Neural progenitor cell (in vitro differentiated cells): ENCODE results near the gene MYOM1. TPM values are rescaled to one million over a fixed set of nuclear protein-coding genes. Genes with fewer than 3 reads are reported as not detected.

Experiments
- DNase-seq: peaks from one replicate; pipeline ENCODE4 v3.0.0-alpha.2; 2016; ENCODE audit warnings: low spot score
- H2AFZ ChIP-seq: fragments of 200-600 bp; sonication (generic); replicated peaks from 2 replicates; pipeline ENCODE4 v1.6.1; 2016; ENCODE audit warnings: antibody characterized with exemption
- H3F3A ChIP-seq: fragments of 200-600 bp; sonication (generic); 2 replicates; pipeline ENCODE4 v1.6.1; 2016; ENCODE audit warnings: antibody characterized with exemption, low read depth
- H3K27ac ChIP-seq: fragments of 200-600 bp; sonication (generic); 2 replicates; pipeline ENCODE4 v1.5.1; 2016; ENCODE audit warnings: mild to moderate bottlenecking
- H3K27me3 ChIP-seq: fragments of 200-600 bp; sonication (generic); 2 replicates; pipeline ENCODE4 v1.6.1; 2016; ENCODE audit warnings: mild to moderate bottlenecking, moderate library complexity
- H3K36me3 ChIP-seq: fragments of 200-600 bp; sonication (generic); 2 replicates; pipeline ENCODE4 v1.5.1; 2016
- H3K4me1 ChIP-seq: fragments of 200-600 bp; sonication (generic); 2 replicates; pipeline ENCODE4 v1.6.1; 2016; ENCODE audit warnings: mixed run types
- H3K4me2 ChIP-seq: fragments of 200-600 bp; sonication (generic); 2 replicates; pipeline ENCODE4 v1.6.1; 2016
- H3K4me3 ChIP-seq: fragments of 200-600 bp; sonication (generic); 2 replicates; pipeline ENCODE4 v1.5.1; 2016
- H3K79me2 ChIP-seq: fragments of 200-600 bp; sonication (generic); 2 replicates; pipeline ENCODE4 v1.6.1; 2016; ENCODE audit warnings: low read depth
- H3K9ac ChIP-seq: fragments of 200-600 bp; sonication (generic); 2 replicates; pipeline ENCODE4 v1.6.1; 2016
- H3K9me3 ChIP-seq: fragments of 200-600 bp; sonication (generic); 2 replicates; pipeline ENCODE4 v1.5.1; 2016; ENCODE audit warnings: low read depth
- H4K20me1 ChIP-seq: fragments of 200-600 bp; sonication (generic); 2 replicates; pipeline ENCODE4 v1.6.1; 2016; ENCODE audit warnings: low read depth
- H3K27ac Mint-ChIP-seq: 3 replicates; pipeline ENCODE4 v1.8.0; 2021; ENCODE audit warnings: mixed read lengths
- H3K27me3 Mint-ChIP-seq: 2 replicates; pipeline ENCODE4 v1.8.0; 2022; ENCODE audit warnings: low read depth, mild to moderate bottlenecking, inconsistent platforms, moderate library complexity, mixed read lengths; ENCODE audit not compliant: insufficient read depth
- H3K36me3 Mint-ChIP-seq: 3 replicates; pipeline ENCODE4 v1.8.0; 2021; ENCODE audit warnings: mixed read lengths
- H3K4me1 Mint-ChIP-seq: 3 replicates; pipeline ENCODE4 v1.8.0; 2021; ENCODE audit warnings: mixed read lengths
- H3K4me3 Mint-ChIP-seq: 3 replicates; pipeline ENCODE4 v1.8.0; 2021; ENCODE audit warnings: mild to moderate bottlenecking, moderate library complexity, mixed read lengths
- H3K9me3 Mint-ChIP-seq: 3 replicates; pipeline ENCODE4 v1.8.0; 2020; ENCODE audit warnings: mixed read lengths
- EZH2 ChIP-seq: fragments of 200-600 bp; sonication (generic); IDR thresholded peaks from 2 replicates; pipeline ENCODE4 v1.6.1; 2017; ENCODE audit warnings: antibody characterized with exemption, mild to moderate bottlenecking, moderate library complexity
- EZH2phosphoT487 ChIP-seq: fragments of 200-600 bp; sonication (generic); IDR thresholded peaks from 2 replicates; pipeline ENCODE4 v1.6.1; 2017; ENCODE audit warnings: antibody characterized with exemption
- total RNA-seq: library from RNA; depleted of rRNA; stranded (reverse); fragments of >200 nt; gene quantifications from 2 replicates; pipeline ENCODE4 v1.2.3, GENCODE V29; 2015; ENCODE audit warnings: low replicate concordance
- TF ChIP-seq, protein P1 (sequence below): fragments of 200-600 bp; sonication (generic); IDR thresholded peaks from 2 replicates; pipeline ENCODE4 v1.5.1; 2017; ENCODE audit warnings: antibody characterized with exemption, mild to moderate bottlenecking

The MYOM1 gene
- total RNA-seq, 1 donor from 2014 or later = 0.45 TPM

- Histone ChIP-seq H3K9me3 (no peaks in the 10 kb centered on the region), H4K20me1 (no peaks in the 10 kb centered on the region), H3K36me3 (no peaks in the 10 kb centered on the region), H3F3A (no peaks in the 10 kb centered on the region), H3K27me3 (no peaks in the 10 kb centered on the region), H3K4me3 (no peak overlapping the region), H3K4me1 (no peaks in the 10 kb centered on the region), H2AFZ (no peak overlapping the region), H3K27ac (no peak overlapping the region), H3K4me2 (no peak overlapping the region), H3K9ac (no peak overlapping the region), H3K79me2 (no peaks in the 10 kb centered on the region)
- no peak overlapping the region for H3K27ac Mint-ChIP-seq
- H3K9me3 Mint-ChIP-seq = peaks cover 8% of the 10 kb centered on the region
- no peak for TF ChIP-seq EZH2phosphoT487
- TF ChIP-seq EZH2 = no peak
- TF ChIP-seq, protein P1, sequence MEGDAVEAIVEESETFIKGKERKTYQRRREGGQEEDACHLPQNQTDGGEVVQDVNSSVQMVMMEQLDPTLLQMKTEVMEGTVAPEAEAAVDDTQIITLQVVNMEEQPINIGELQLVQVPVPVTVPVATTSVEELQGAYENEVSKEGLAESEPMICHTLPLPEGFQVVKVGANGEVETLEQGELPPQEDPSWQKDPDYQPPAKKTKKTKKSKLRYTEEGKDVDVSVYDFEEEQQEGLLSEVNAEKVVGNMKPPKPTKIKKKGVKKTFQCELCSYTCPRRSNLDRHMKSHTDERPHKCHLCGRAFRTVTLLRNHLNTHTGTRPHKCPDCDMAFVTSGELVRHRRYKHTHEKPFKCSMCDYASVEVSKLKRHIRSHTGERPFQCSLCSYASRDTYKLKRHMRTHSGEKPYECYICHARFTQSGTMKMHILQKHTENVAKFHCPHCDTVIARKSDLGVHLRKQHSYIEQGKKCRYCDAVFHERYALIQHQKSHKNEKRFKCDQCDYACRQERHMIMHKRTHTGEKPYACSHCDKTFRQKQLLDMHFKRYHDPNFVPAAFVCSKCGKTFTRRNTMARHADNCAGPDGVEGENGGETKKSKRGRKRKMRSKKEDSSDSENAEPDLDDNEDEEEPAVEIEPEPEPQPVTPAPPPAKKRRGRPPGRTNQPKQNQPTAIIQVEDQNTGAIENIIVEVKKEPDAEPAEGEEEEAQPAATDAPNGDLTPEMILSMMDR = no peak
- H3K4me3 Mint-ChIP-seq = no peak overlapping the region
- peaks cover 2% of the 10 kb centered on the region for H3K36me3 Mint-ChIP-seq
- DNase-seq = no peak
- peaks cover 3% of the 10 kb centered on the region for H3K4me1 Mint-ChIP-seq
- no peaks in the 10 kb centered on the region for H3K27me3 Mint-ChIP-seq
Observed at GRCh38 chr18:3234457-3234856, 14.7 kb upstream of the MYOM1 start.

DNA sequence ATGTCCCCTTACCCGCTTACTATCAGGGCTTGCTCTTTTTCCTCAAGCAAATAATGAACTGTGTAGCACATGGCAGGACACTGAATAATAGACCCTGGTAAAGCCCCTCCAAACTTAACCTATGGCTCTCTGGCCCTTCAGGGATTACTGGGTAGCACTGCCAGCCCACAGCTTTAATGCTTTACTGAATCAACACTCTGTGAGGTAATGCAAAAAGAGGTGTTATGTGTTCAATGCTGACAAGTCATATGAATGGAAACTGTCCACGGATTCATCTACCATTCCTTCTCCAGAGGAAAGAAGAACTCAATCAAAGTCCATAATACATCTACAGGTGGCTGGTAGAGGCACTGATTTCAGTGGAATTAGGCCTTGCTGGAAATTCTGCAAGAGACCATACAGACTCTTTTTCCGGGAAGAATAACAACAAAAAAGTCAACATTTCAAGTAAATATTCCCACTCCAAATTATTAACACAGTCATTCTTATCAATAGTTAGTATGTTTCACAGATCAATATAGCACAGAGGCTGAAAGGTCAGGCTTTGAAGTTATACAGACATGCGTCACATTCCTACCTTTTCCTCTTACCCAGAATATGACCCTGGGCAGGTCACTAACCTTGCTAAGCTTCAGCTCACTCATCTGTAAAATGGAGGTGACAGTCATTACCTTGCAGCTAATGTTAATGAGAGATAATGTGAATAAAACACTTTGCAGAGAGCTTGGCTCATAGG, 13.8 kb upstream of the MYOM1 start:
- Mint-ChIP-seq H3K4me3 (no peak overlapping the region), H3K4me1 (peaks cover 3% of the 10 kb centered on the region), H3K27ac (no peak overlapping the region), H3K9me3 (peaks cover 8% of the 10 kb centered on the region), H3K27me3 (no peaks in the 10 kb centered on the region), H3K36me3 (peaks cover 2% of the 10 kb centered on the region)
- Histone ChIP-seq H3K4me2 (no peak overlapping the region), H3K9ac (no peak overlapping the region), H3K27me3 (no peaks in the 10 kb centered on the region), H3F3A (no peaks in the 10 kb centered on the region), H3K36me3 (no peaks in the 10 kb centered on the region), H3K4me1 (no peaks in the 10 kb centered on the region), H4K20me1 (no peaks in the 10 kb centered on the region), H2AFZ (no peak overlapping the region), H3K27ac (no peak overlapping the region), H3K9me3 (no peaks in the 10 kb centered on the region), H3K4me3 (no peak overlapping the region), H3K79me2 (no peaks in the 10 kb centered on the region)
- TF ChIP-seq EZH2phosphoT487 = no peak
- TF ChIP-seq EZH2 = no peak
- TF ChIP-seq, protein P1 = no peak
- no peak for DNase-seq

DNA sequence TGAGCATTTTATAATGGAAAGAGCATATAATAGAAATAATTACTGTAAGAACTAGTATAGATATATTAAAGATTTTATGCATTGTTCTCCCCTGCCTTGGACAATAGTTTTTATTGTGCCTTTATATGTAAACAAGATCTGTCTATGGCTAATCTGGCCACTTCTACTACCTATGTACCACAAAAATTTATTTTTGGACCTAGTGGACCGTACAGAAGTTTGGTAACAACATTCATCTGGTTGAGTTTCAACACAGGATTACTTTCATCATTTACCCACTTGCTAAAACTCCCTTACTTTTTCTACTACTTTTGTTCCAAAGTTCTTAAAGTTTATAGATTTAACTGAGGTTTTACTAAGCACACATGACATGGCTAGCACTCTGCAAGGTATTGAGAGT, 13.2 kb upstream of the MYOM1 start:
- Mint-ChIP-seq H3K27ac (no peak overlapping the region), H3K4me3 (no peak overlapping the region), H3K36me3 (peaks cover 2% of the 10 kb centered on the region), H3K27me3 (no peaks in the 10 kb centered on the region), H3K9me3 (peaks cover 4% of the 10 kb centered on the region), H3K4me1 (peaks cover 3% of the 10 kb centered on the region)
- Histone ChIP-seq H3K9me3 (no peaks in the 10 kb centered on the region), H3K27me3 (no peaks in the 10 kb centered on the region), H3K9ac (no peak overlapping the region), H3K36me3 (no peaks in the 10 kb centered on the region), H3K4me2 (no peak overlapping the region), H3K27ac (no peak overlapping the region), H3K4me1 (no peaks in the 10 kb centered on the region), H3K4me3 (no peak overlapping the region), H3K79me2 (no peaks in the 10 kb centered on the region), H3F3A (no peaks in the 10 kb centered on the region), H4K20me1 (no peaks in the 10 kb centered on the region), H2AFZ (no peak overlapping the region)
- no peak for DNase-seq
- TF ChIP-seq, protein P1 = no peak
- TF ChIP-seq EZH2 = no peak
- no peak for TF ChIP-seq EZH2phosphoT487
